Activated naive CD4-positive, alpha-beta T cell treated with anti-CD3 and anti-CD28 coated beads, Interleukin-2, amount 50 U/mL, for 72 hours (primary cell): ENCODE data around the gene JDP2. TPM values are rescaled to one million over a fixed set of nuclear protein-coding genes. Genes with fewer than 3 reads are reported as not detected.
A peak's percentile ranks its signal among the peaks of the same experiment; 100 is the strongest.
"Not testable (repeated sequence)": the region's sequence is repeated elsewhere in the genome, so short reads cannot be mapped to it uniquely, and the experiment has no call there.

Experiments
- ATAC-seq, 2 donors: fragments of 150-1000 bp; cut with Tn5 transposase; 2 replicates each; pipeline ENCODE4 v1.10.0; 2021; ENCODE audit warnings: mild to moderate bottlenecking in 2 of 2, moderate library complexity in 2 of 2
- DNase-seq, 2 donors: peaks; one replicate each; pipeline ENCODE4 v3.0.0; 2021 to 2022; ENCODE audit warnings: low spot score in 2 of 2
- H3K27ac Mint-ChIP-seq, 2 donors: one replicate each; pipeline ENCODE4 v1.8.0; 2022; ENCODE audit warnings: mild to moderate bottlenecking in 2 of 2, mixed read lengths in 2 of 2
- H3K36me3 Mint-ChIP-seq, 2 donors: one replicate each; pipeline ENCODE4 v1.8.0; 2022; ENCODE audit warnings: mixed read lengths in 2 of 2
- H3K9me3 Mint-ChIP-seq, 2 donors: one replicate each; pipeline ENCODE4 v1.8.0; 2022; ENCODE audit warnings: mixed read lengths in 2 of 2
- total RNA-seq, 2 donors: library from RNA; stranded (reverse); gene quantifications; one replicate each; pipeline ENCODE4 v1.2.3, GENCODE V29; 2022

The JDP2 gene
- total RNA-seq, 2 donors from 2014 or later: 0.46 to 2.0 TPM

- ATAC-seq (no peak), DNase-seq (no peak)
- Mint-ChIP-seq H3K27ac (peak overlapping the region in 1 of 2 donors; percentile 55), H3K36me3 (no peaks in the 10 kb centered on the region), H3K9me3 (no peaks in the 10 kb centered on the region)
These were observed 29.9 kb downstream of the JDP2 start for GRCh38 chr14:75457648-75458165.

GRCh38 chr14:75458305-75458704 is 30.5 kb downstream of the JDP2 start:
- ATAC-seq: no peak
- no peaks in the 10 kb centered on the region for H3K36me3 Mint-ChIP-seq
- DNase-seq: no peak
- no peaks in the 10 kb centered on the region for H3K9me3 Mint-ChIP-seq
- H3K27ac Mint-ChIP-seq: peak overlapping the region in 1 of 2 donors; percentile 55

GRCh38 chr14:75459099-75459741 is 31.4 kb downstream of the JDP2 start:
- Mint-ChIP-seq H3K36me3 (no peaks in the 10 kb centered on the region), H3K27ac (peak overlapping the region in 1 of 2 donors; percentile 55), H3K9me3 (no peaks in the 10 kb centered on the region)
- DNase-seq (no peak), ATAC-seq (no peak)

GRCh38 chr14:75459791-75460190 is 32.0 kb downstream of the JDP2 start:
- no peak for ATAC-seq
- Mint-ChIP-seq H3K9me3 (no peaks in the 10 kb centered on the region), H3K27ac (peak overlapping the region in 1 of 2 donors; percentile 52), H3K36me3 (no peaks in the 10 kb centered on the region)
- no peak for DNase-seq

GRCh38 chr14:75460394-75460793 is 32.6 kb downstream of the JDP2 start:
- no peaks in the 10 kb centered on the region for H3K9me3 Mint-ChIP-seq
- H3K36me3 Mint-ChIP-seq: no peaks in the 10 kb centered on the region
- ATAC-seq (no peak), DNase-seq (no peak)
- peak overlapping the region in 1 of 2 donors; percentile 52 for H3K27ac Mint-ChIP-seq

GRCh38 chr14:75461303-75461702 is 33.5 kb downstream of the JDP2 start:
- no peaks in the 10 kb centered on the region for H3K36me3 Mint-ChIP-seq
- DNase-seq: no peak
- ATAC-seq: no peak
- no peak overlapping the region for H3K27ac Mint-ChIP-seq
- no peaks in the 10 kb centered on the region for H3K9me3 Mint-ChIP-seq

- ATAC-seq (no peak), DNase-seq (no peak)
- Mint-ChIP-seq H3K27ac (no peak overlapping the region), H3K36me3 (no peaks in the 10 kb centered on the region), H3K9me3 (no peaks in the 10 kb centered on the region)
These were observed 34.0 kb downstream of the JDP2 start for GRCh38 chr14:75461755-75462349.

GRCh38 chr14:75464626-75465025 is 36.8 kb downstream of the JDP2 start:
- H3K9me3 Mint-ChIP-seq: no peaks in the 10 kb centered on the region
- no peak for ATAC-seq

GRCh38 chr14:75467763-75468162 is 39.9 kb downstream of the JDP2 start:
- no peaks in the 10 kb centered on the region for H3K36me3 Mint-ChIP-seq
- no peaks in the 10 kb centered on the region for H3K9me3 Mint-ChIP-seq
- no peak for ATAC-seq
- no peak for DNase-seq
- H3K27ac Mint-ChIP-seq: no peak overlapping the region

More at GRCh38 chr14:75464626-75465025, 36.8 kb downstream of the JDP2 start:
- Mint-ChIP-seq H3K27ac (no peak overlapping the region), H3K36me3 (no peaks in the 10 kb centered on the region)
- DNase-seq: no peak

- Mint-ChIP-seq H3K27ac (no peak overlapping the region), H3K9me3 (no peaks in the 10 kb centered on the region), H3K36me3 (no peaks in the 10 kb centered on the region)
- ATAC-seq (no peak), DNase-seq (no peak)
These were observed 41.3 kb downstream of the JDP2 start for GRCh38 chr14:75469164-75469563.

GRCh38 chr14:75469606-75470237 is 41.9 kb downstream of the JDP2 start:
- H3K9me3 Mint-ChIP-seq: no peaks in the 10 kb centered on the region
- H3K36me3 Mint-ChIP-seq: no peaks in the 10 kb centered on the region
- H3K27ac Mint-ChIP-seq: no peak overlapping the region
- ATAC-seq (no peak), DNase-seq (no peak)

- Mint-ChIP-seq H3K9me3 (no peaks in the 10 kb centered on the region), H3K27ac (no peak overlapping the region), H3K36me3 (no peaks in the 10 kb centered on the region)
- no peak for DNase-seq
- no peak for ATAC-seq
These were observed 42.5 kb downstream of the JDP2 start for GRCh38 chr14:75470238-75470797.

- Mint-ChIP-seq H3K9me3 (no peaks in the 10 kb centered on the region), H3K27ac (no peak overlapping the region), H3K36me3 (no peaks in the 10 kb centered on the region)
- DNase-seq (no peak), ATAC-seq (no peak)
These were observed 43.2 kb downstream of the JDP2 start for GRCh38 chr14:75471059-75471458.

- not testable (repeated sequence) for DNase-seq, H3K27ac Mint-ChIP-seq, ATAC-seq, H3K9me3 Mint-ChIP-seq, H3K36me3 Mint-ChIP-seq
These were observed 46.3 kb downstream of the JDP2 start for GRCh38 chr14:75474127-75474526.

- DNase-seq: no peak
- H3K9me3 Mint-ChIP-seq: no peaks in the 10 kb centered on the region
- no peak overlapping the region for H3K27ac Mint-ChIP-seq
- H3K36me3 Mint-ChIP-seq: no peaks in the 10 kb centered on the region
- no peak for ATAC-seq
These were observed 48.6 kb downstream of the JDP2 start for GRCh38 chr14:75476274-75476995.

GRCh38 chr14:75477881-75478280 is 50.1 kb downstream of the JDP2 start:
- H3K36me3 Mint-ChIP-seq: no peaks in the 10 kb centered on the region

More at GRCh38 chr14:75477881-75478280, 50.1 kb downstream of the JDP2 start:
- DNase-seq (no peak), ATAC-seq (no peak)
- Mint-ChIP-seq H3K9me3 (no peaks in the 10 kb centered on the region), H3K27ac (no peak overlapping the region)
